IMR-90 (cell line): Measurements from ENCODE around the gene TALDO1. TPM values are rescaled to one million over a fixed set of nuclear protein-coding genes. Genes with fewer than 3 reads are reported as not detected.
A peak's percentile ranks its signal among the peaks of the same experiment; 100 is the strongest.

ENCODE experiments used
- ATAC-seq: fragments of 200-7000 bp; cut with Tn5 transposase; 2 replicates; pipeline ENCODE4 v1.9.1; 2020; ENCODE audit warnings: low read depth, mild to moderate bottlenecking, moderate library complexity
- BruUV-seq: library from RNA; stranded (reverse); fragments of 400-500 nt; replicated peaks from 2 replicates; lab custom pipeline; 2021; lab: Mats Ljungman, UMichigan
- CTCF ChIA-PET: fragments of 300-600 bp; formaldehyde crosslinking; extraction: SDS; loops from one replicate; lab custom pipeline; 2021; ENCODE audit warnings: antibody characterized with exemption; lab: Yijun Ruan, JAX
- POLR2A ChIA-PET: fragments of 300-600 bp; sonication (Branson Sonifier 250); formaldehyde crosslinking; loops from one replicate; lab custom pipeline; 2022; ENCODE audit warnings: antibody characterized with exemption; ENCODE audit not compliant: unreplicated experiment; lab: Charles Lee
- DNase-seq: peaks from one replicate; pipeline ENCODE4 v3.0.0; 2013
- H2AFZ ChIP-seq: replicated peaks from 2 replicates; pipeline ENCODE3; 2013; ENCODE audit warnings: low read length, mild to moderate bottlenecking; ENCODE audit not compliant: poor library complexity
- H2AK5ac ChIP-seq: 2 replicates; pipeline ENCODE4 v1.6.1; 2013; ENCODE audit warnings: low read depth, low read length, inconsistent platforms
- H2AK9ac ChIP-seq: replicated peaks from 2 replicates; pipeline ENCODE3; 2013; ENCODE audit warnings: mild to moderate bottlenecking, low read depth, low read length, moderate library complexity; ENCODE audit not compliant: poor library complexity
- H2BK120ac ChIP-seq: 2 replicates; pipeline ENCODE4 v1.6.1; 2013; ENCODE audit warnings: low read depth, low read length, inconsistent platforms
- H2BK15ac ChIP-seq: 3 replicates; pipeline ENCODE4 v1.6.1; 2013; ENCODE audit warnings: low read depth, low read length, inconsistent platforms
- H2BK20ac ChIP-seq: 2 replicates; pipeline ENCODE4 v1.6.1; 2013; ENCODE audit warnings: low read depth, mild to moderate bottlenecking, inconsistent platforms, low read length, moderate library complexity
- H2BK5ac ChIP-seq: 2 replicates; pipeline ENCODE4 v1.6.1; 2013; ENCODE audit warnings: mild to moderate bottlenecking, low read depth, low read length, inconsistent platforms; ENCODE audit not compliant: poor library complexity, severe bottlenecking
- H3K14ac ChIP-seq: replicated peaks from 2 replicates; pipeline ENCODE4 v1.6.1; 2013; ENCODE audit warnings: low read depth, low read length, inconsistent platforms
- H3K18ac ChIP-seq: 2 replicates; pipeline ENCODE4 v1.6.1; 2013; ENCODE audit warnings: low read depth, low read length, control low read depth
- H3K23ac ChIP-seq: 2 replicates; pipeline ENCODE4 v1.6.1; 2013; ENCODE audit warnings: low read depth, low read length, inconsistent platforms
- H3K27ac ChIP-seq: 2 replicates; pipeline ENCODE4 v1.5.1; 2013; ENCODE audit warnings: mild to moderate bottlenecking, control low read depth, low read length; ENCODE audit not compliant: insufficient read depth
- H3K27me3 ChIP-seq: 2 replicates; pipeline ENCODE4 v1.6.1; 2013; ENCODE audit warnings: low read length; ENCODE audit not compliant: control insufficient read depth, insufficient read depth
- H3K36me3 ChIP-seq: 2 replicates; pipeline ENCODE4 v1.6.1; 2013; ENCODE audit warnings: low read length, mixed read lengths; ENCODE audit not compliant: control insufficient read depth, insufficient read depth
- H3K4ac ChIP-seq: 2 replicates; pipeline ENCODE4 v1.6.1; 2013; ENCODE audit warnings: low read depth, low read length, inconsistent platforms
- H3K4me1 ChIP-seq: 2 replicates; pipeline ENCODE4 v1.6.1; 2013; ENCODE audit warnings: low read length, mixed read lengths; ENCODE audit not compliant: control insufficient read depth, insufficient read depth
- H3K4me2 ChIP-seq: 2 replicates; pipeline ENCODE4 v1.6.1; 2013; ENCODE audit warnings: low read depth, mild to moderate bottlenecking, control low read depth, low read length, moderate library complexity
- H3K4me3 ChIP-seq: 2 replicates; pipeline ENCODE4 v1.5.1; 2013; ENCODE audit warnings: low read depth, mild to moderate bottlenecking, control low read depth, low read length, moderate library complexity; ENCODE audit not compliant: insufficient read depth
- H3K56ac ChIP-seq: 2 replicates; pipeline ENCODE4 v1.6.1; 2013; ENCODE audit warnings: low read length, inconsistent platforms; ENCODE audit not compliant: insufficient read depth; ENCODE audit errors: extremely low read depth
- H3K79me1 ChIP-seq, 2 experiments: 2 replicates each; pipeline ENCODE4 v1.6.1; 2013; ENCODE audit warnings: low read length in 2 of 2, inconsistent platforms in 1 of 2, low read depth in 1 of 2
- H3K9ac ChIP-seq: 2 replicates; pipeline ENCODE4 v1.6.1; 2013; ENCODE audit warnings: low read depth, low read length, control low read depth
- H3K9me1 ChIP-seq: 2 replicates; pipeline ENCODE4 v1.6.1; 2013; ENCODE audit warnings: low read length, inconsistent platforms; ENCODE audit not compliant: insufficient read depth
- H3K9me3 ChIP-seq: 2 replicates; pipeline ENCODE4 v1.6.1; 2013; ENCODE audit warnings: low read length; ENCODE audit not compliant: control insufficient read depth, insufficient read depth
- H4K20me1 ChIP-seq: 2 replicates; pipeline ENCODE4 v1.6.1; 2013; ENCODE audit warnings: low read length, inconsistent platforms; ENCODE audit not compliant: insufficient read depth
- H4K5ac ChIP-seq: 2 replicates; pipeline ENCODE4 v1.6.1; 2013; ENCODE audit warnings: mild to moderate bottlenecking, low read depth, low read length, control low read depth
- H4K8ac ChIP-seq, 2 experiments: 2 replicates each; pipeline ENCODE4 v1.6.1; 2013; ENCODE audit warnings: low read depth in 2 of 2, low read length in 2 of 2, control low read depth in 1 of 2, inconsistent platforms in 1 of 2
- H4K91ac ChIP-seq: 2 replicates; pipeline ENCODE4 v1.6.1; 2013; ENCODE audit warnings: low read depth, low read length, inconsistent platforms; ENCODE audit not compliant: insufficient read depth
- BHLHE40 ChIP-seq: fragments of 150-350 bp; IDR thresholded peaks from 2 replicates; pipeline ENCODE4 v1.6.1; 2016; ENCODE audit warnings: mild to moderate bottlenecking, low read depth, low read length
- MXI1 ChIP-seq: IDR thresholded peaks from 2 replicates; pipeline ENCODE4 v1.6.1; 2012; ENCODE audit warnings: low read depth, mild to moderate bottlenecking, low read length, moderate library complexity, borderline replicate concordance
- NFE2L2 ChIP-seq: fragments of 150-350 bp; IDR thresholded peaks from 2 replicates; pipeline ENCODE4 v1.6.1; 2016; ENCODE audit warnings: low read depth, mild to moderate bottlenecking, low read length
- RAD21 ChIP-seq: IDR thresholded peaks from 2 replicates; pipeline ENCODE4 v1.6.1; 2012; ENCODE audit warnings: low read length, improper control_type of control experiment
- WGBS, 2 experiments: methylation state at CpG; one replicate each; pipeline versions ENCODE4 v1.1.5 to v1.1.7; 2013; ENCODE audit warnings: missing lambda C conversion rate in 2 of 2; ENCODE audit not compliant: insufficient read length in 1 of 2; ENCODE audit errors: extremely low coverage in 2 of 2; 5-methylcytosine and 5-hydroxymethylcytosine counted together
- dilution Hi-C: fragments of 300-500 bp; cut with HindIII; formaldehyde crosslinking; loops from one replicate; pipeline ENCODE4 v1.14.3; 2018; ENCODE audit warnings: low sequenced_read_pairs; ENCODE audit not compliant: unreplicated experiment
- in situ Hi-C: fragments of 300-500 bp; cut with MboI; formaldehyde crosslinking; loops from 3 replicates; pipeline ENCODE4 v1.14.3; 2019; ENCODE audit warnings: low sequenced_read_pairs, inconsistent platforms, mixed read lengths
- intact Hi-C: fragments of 100-400 bp; cut with micrococcal nuclease; formaldehyde crosslinking; loops from 2 replicates; pipeline ENCODE4 v1.10.0; 2022
- polyA plus RNA-seq, 3 experiments: library from polyadenylated mRNA; depleted of rRNA; stranded (reverse); fragments of >200 nt; gene quantifications; 2 replicates each; pipeline ENCODE4 v1.2.3, GENCODE V29; 2012; ENCODE audit warnings: low replicate concordance in 1 of 3
- total RNA-seq: library from RNA; depleted of rRNA; stranded (reverse); fragments of >200 nt; gene quantifications from 2 replicates; pipeline ENCODE4 v1.2.3, GENCODE V29; 2012

The TALDO1 gene
- total and polyA plus RNA-seq, 2 of the 4 experiments (the other 2 are of a cell fraction) = 147 to 210 TPM

DNA sequence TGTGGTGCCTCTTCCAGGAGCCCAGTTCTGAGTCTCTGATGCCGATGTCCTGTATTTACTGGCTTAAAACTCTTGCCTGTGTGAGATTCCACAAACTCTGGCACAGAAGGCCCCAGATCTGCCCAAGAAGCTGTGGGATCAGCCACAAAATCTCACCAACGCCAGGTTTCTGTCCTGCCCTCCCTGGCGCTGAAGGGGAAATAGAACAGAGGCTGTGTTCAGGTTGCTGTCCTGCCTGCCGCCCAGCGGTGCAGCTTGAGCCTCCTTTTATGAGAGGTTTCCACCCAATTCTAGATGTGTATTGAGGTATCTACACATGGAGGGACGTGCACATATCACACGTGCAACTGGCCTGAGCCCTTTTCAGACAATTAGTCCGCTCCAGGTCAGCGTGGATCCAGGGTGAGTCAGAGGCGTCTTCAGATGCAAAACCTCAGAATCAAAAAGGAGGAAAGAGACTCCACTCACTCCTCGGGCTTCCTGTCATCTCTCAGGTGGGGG, 49.4 kb upstream of the TALDO1 start:
- peak overlapping the region; percentile 74 for H4K91ac ChIP-seq
- dilution Hi-C loops (no loop called here), in situ Hi-C loops (no loop called here), intact Hi-C loops (no loop called here)
- peaks cover 33% of the 10 kb centered on the region for H4K20me1 ChIP-seq
- CTCF ChIA-PET = interaction anchor here (1.1 kb wide), 1 partner anchor 9 kb away, joined by 3 read pairs; no protein-coding TSS in a partner anchor
- peak overlapping the region; percentile 86 for H3K4ac ChIP-seq
- TF ChIP-seq BHLHE40 (peak; percentile 68), NFE2L2 (no peak), RAD21 (no peak), MXI1 (peak; percentile 86)
- H3K18ac ChIP-seq = peak overlapping the region; percentile 53
- H3K9me1 ChIP-seq = peaks cover 27% of the 10 kb centered on the region
- peak overlapping the region; percentile 73 for H2BK20ac ChIP-seq
- no peak overlapping the region for H2AFZ ChIP-seq
- peak overlapping the region; percentile 86 for H3K27ac ChIP-seq
- H3K4me1 ChIP-seq = peaks cover 36% of the 10 kb centered on the region
- H2BK5ac ChIP-seq = peak overlapping the region; percentile 96
- peak overlapping the region in 1 of 2 experiments; percentile 55; a peak in 2 of 4 replicates for H4K8ac ChIP-seq
- POLR2A ChIA-PET = interaction anchor here (0.6 kb wide), 1 partner anchor 21 kb away, joined by 7 read pairs; no protein-coding TSS in a partner anchor
- H3K14ac ChIP-seq = peak overlapping the region; percentile 65
- peak overlapping the region; percentile 50 for H3K4me2 ChIP-seq
- peak overlapping the region; percentile 64 for H3K9ac ChIP-seq
- no peak overlapping the region for H3K4me3 ChIP-seq
- H2AK5ac ChIP-seq = peak overlapping the region; percentile 98
- no peaks in the 10 kb centered on the region for H3K27me3 ChIP-seq
- H2AK9ac ChIP-seq = peak overlapping the region; percentile 29
- H3K56ac ChIP-seq = peak overlapping the region; percentile 31; the same call in 1 of the 2 replicates
- H3K9me3 ChIP-seq = no peaks in the 10 kb centered on the region
- peak overlapping the region; percentile 41; the same call in 1 of the 2 replicates for H4K5ac ChIP-seq
- H3K36me3 ChIP-seq = peaks cover 16% of the 10 kb centered on the region; the same call in 1 of the 2 replicates
- H3K23ac ChIP-seq = peak overlapping the region; percentile 24; the same call in 1 of the 2 replicates
- H2BK120ac ChIP-seq = peak overlapping the region; percentile 79
- 100% methylated on average over 1 of the region's 11 CpGs; no CpG with 5 or more reads in 1 of the 2 experiments for WGBS, 2 experiments
- DNase-seq (peak; percentile 76), ATAC-seq (no peak)
- peak overlapping the region; percentile 22; the same call in 2 of the 3 replicates for H2BK15ac ChIP-seq
- peaks cover 27 to 64% of the 10 kb centered on the region in 2 experiments for H3K79me1 ChIP-seq
- BruUV-seq = no TSS peak
